Stimulated activated CD4-positive, alpha-beta T cell treated with anti-CD3 and anti-CD28 coated beads, Interleukin-12 subunit alpha, Interleukin-12 subunit beta, amount 100 ng/mL, for 24 hours (primary cell): ENCODE measurements around the gene CFAP58.
"Not testable (repeated sequence)": the region's sequence is repeated elsewhere in the genome, so short reads cannot be mapped to it uniquely, and the experiment has no call there.

Experiments used
- DNase-seq, 2 experiments: peaks; one replicate each; pipeline ENCODE4 v3.0.0-alpha.2; 2020; ENCODE audit warnings: low read depth in 2 of 2

The CFAP58 gene

GRCh38 chr10:104433669-104434068, 80.0 kb downstream of the CFAP58 start:
- no peak for DNase-seq

- DNase-seq, result no peak
Observed at GRCh38 chr10:104434601-104435000, 81.0 kb downstream of the CFAP58 start.

GRCh38 chr10:104435822-104436221, 82.2 kb downstream of the CFAP58 start:
- no peak for DNase-seq

DNA sequence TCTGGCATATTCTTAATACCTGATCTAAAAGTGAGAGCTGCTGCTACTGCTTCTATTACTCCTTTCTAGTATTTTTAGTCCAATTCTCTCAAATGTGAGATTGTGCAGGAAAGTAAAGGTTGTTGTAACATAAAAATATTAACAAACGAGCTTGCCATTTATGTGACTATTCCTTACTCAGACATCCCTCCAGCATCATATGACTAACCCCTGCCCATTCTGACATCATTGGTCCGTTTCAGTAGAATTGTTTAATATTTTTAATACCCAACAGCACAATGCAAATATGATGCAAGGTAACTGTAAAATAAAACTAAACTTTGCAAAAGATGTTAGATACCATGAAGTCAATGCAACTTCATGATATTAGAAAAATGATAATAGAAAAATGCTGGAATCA, 83.6 kb downstream of the CFAP58 start:
- DNase-seq, result no peak

GRCh38 chr10:104440221-104440620, 86.6 kb downstream of the CFAP58 start:
- no peak for DNase-seq

DNA sequence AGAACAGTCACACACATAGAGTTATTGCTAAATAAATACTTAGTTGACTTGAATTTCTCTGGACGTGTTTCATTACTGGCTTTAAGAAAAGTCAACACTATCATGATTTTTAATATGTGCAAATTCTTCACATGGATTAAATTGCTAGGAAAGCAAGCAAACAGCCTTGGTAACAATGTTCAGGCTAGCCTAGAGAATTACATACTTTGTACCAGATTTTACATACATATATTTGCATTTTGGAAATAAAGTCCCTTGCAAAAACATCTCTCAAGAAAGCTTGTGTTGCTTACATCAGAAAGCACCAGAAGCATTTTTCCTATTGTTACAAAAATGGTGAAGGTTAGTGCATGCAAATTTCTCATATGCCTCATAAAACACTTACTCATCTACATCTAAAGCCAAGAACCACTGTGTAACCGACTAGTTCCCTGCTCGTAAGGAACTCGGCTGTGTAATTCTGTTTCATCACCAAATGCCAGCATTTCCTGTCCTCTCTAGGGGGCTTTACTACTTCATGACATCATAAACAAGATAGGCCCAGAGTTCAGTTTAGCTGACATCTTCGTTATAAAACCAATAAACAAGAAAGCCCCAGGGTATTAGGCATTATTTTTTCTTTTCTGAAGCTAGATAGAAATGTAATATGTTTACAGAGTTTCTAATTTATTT, 87.8 kb downstream of the CFAP58 start:
- no peak for DNase-seq

DNA sequence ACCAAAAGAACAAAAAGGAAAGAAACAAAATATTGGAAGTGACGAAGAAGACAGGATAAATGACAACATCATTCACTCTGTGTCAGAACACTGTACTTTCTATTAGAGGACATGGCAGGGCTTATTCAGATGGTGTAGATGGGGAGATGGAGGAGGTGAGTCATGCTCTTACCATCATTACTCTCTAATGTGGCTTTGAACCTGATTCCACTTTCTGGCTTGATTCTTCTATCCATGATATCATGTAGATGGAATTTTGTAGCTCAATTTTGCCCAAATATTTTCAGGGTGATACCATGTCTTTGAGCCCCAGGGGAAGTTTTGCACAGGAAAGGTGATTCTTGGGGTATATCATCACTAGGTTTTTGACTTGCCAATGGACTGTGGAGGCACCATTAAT, 91.7 kb downstream of the CFAP58 start:
- no peak for DNase-seq

DNA sequence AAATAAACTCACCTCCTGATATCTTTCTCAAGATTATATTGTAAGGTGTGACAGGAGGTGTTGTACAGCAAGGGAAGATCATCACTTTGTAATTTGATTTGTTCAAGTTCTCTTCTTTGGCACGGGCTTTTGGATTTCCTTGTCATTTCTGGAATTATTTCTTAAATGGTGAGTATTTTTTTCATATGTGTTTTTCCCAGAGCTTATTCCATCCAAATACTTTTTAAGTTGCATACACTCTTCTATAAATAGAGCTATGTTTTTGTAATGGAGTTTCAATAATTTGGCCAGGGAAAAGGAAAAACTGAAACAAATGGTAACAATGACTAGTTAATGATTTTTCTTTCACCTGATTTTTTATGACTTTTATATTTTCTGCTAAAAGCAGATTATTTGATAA, 92.5 kb downstream of the CFAP58 start:
- no peak for DNase-seq

DNA sequence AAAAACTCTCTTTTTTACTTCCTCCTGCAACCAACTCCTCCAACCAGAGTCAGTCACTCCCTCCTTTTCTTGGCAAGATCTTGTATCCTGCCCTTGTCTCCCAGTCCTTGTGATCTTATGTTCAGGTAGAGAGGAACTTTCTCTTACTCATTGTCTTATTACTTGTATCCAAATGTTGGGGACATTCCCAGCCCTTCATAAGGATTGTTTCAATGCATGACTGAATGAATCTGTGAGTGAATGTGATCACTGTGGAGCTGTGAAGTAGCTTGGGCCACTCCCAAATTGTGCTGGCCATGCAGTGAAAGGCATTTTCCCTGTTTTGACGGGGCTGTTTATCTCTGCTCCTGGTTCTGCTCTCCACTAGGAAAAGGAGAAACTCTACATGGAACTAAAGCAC, 93.7 kb downstream of the CFAP58 start:
- DNase-seq, result no peak

GRCh38 chr10:104447906-104448305, 94.3 kb downstream of the CFAP58 start:
- no peak for DNase-seq

DNA sequence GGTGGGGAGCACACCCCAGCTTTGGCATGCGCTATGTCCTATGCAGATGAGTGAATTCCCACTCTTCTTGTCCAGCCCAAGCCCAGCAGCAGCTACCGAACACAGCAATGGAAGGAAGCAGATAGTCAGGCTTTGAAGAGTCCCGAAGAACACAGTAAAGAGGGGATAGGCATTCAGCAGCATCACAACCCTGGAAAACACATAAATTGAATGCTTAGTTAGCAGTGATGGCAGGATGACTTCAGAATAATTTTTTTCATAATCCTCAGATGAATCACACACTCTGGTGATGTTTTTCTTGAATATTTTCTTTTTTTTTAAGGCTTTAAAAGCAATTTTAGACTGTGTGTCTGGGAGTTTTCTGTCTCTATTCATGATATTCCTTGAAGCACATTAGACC, 95.8 kb downstream of the CFAP58 start:
- DNase-seq, result no peak

DNA sequence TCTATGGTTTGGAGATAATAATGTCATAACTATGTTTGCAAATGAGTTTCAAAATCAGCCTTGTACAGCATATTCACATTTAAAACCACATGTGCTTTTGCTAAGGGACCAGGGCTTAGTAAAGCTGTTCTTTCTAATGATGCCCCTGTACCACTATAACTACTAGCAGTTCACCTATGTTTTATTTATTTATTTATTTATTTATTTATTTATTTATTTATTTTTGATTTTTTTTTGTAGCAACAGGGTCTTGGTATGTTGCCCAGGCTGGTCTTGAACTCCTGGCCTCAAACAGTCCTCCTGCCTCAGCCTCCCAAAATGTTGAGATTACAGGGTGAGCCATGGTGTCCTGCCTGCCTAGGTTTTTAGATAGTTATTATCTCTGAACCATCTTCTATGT, 96.9 kb downstream of the CFAP58 start:
- no peak for DNase-seq

DNA sequence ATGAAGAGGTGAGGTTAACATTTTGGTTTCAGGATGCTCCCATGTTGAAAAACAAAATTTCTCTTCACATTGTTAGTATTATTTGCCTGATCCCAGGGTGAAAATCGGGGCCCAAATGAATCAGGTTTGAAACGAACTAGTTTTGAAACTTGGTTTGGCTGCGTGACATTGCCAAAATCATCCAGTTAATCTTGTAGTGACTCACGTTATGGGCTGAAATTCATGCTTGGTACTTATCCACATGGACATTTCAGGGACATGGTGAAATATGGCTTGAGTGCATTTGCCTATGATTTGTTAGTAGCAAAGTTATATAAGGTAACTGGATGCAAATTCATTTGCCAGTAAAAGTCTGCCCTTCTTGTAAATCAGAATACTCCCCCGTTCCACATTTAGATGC, 97.3 kb downstream of the CFAP58 start:
- DNase-seq, result no peak

- no peak for DNase-seq
Observed at GRCh38 chr10:104452977-104453376, 99.3 kb downstream of the CFAP58 start.

DNA sequence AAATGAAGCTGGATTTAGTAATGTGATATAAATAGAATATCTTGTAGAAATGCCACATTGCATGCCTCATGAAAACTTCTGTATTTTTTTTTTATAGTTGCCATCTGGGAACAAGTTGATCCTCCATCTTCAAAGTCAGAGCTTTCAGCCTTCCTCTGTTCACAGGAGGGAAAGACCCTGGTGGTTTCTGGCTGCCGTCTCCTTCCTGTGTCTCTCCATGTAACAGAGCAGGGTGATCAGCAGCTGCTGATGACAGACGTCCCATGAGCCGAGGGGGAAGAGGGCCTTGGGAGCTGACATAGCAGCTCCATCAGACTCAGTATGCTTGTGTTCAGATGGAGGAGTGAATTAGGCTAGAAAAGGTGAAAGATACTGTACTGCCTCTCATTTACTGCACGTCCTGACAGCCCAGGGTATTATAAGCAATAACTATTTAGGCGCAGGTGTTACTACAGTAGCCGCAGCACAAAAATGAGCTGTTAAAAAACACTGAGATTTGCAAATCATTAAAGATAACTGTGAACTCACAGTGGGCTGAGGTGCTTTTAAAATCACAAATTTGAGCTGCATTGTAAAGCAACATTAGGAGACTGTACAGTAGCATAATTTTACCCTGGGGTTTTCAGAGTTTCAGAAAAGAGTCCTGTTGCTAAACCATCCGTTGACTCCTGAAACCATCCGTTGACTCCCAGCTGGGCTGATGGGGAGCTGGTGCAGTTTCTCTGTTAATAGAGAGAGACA, 103.3 kb downstream of the CFAP58 start:
- no peak for DNase-seq

GRCh38 chr10:104457543-104457828, 103.9 kb downstream of the CFAP58 start:
- no peak for DNase-seq

DNA sequence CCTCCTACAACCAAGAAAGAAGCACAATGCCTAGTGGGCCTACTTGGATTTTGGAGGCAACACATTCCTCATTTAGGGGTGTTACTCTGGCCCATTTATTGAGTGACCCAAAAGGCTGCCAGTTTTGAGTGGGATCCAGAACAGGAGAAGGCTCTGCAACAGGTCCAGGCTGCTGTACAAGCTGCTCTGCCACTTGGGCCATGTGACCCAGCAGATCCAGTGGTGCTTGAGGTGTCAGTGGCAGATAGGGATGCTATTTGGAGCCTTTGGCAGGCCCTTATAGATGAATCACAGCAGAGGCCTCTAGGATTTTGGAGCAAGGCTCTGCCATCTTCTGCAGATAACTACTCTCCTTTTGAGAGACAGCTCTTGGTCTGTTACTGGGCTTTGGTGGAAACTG, 111.9 kb downstream of the CFAP58 start:
- DNase-seq, result not testable (repeated sequence)

DNA sequence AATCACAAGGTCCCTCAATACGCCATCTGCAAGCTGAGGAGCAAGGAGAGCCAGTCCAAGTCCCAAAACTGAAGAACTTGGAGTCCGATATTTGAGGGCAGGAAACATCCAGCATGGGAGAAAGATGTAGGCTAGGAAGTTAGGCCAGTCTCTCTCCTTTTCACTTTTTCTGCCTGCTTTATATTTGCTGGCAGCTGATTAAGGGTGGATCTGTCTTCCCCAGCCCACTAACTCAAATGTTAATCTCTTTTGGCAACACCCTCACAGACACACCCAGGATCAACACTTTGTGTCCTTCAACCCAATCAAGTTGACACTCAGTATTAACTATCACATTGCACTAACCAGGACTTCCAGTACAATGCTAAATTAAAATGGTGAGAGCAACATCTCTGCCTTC, 115.2 kb downstream of the CFAP58 start:
- not testable (repeated sequence) for DNase-seq

- DNase-seq, result no peak
Observed at GRCh38 chr10:104472505-104472904, 118.9 kb downstream of the CFAP58 start.

GRCh38 chr10:104472957-104473745, 119.5 kb downstream of the CFAP58 start:
- DNase-seq, result no peak

DNA sequence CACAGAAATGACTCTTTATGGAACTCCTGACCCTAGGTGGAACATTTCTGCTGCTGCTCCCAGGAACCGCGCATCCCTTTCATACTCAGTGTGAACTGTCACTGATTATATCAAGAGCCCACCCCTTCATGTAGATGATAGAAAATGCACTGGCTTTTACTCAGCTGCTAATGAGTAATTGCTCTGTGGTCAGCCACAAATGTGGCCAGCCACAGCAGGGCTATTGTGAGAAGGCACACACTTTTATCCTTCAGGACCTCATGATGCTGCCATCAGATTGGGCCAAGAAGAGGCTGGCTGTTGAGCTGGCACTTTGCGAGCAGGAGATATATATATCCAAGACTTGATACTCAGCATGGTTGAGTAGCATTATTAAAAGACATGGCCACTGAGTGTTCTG, 124.7 kb downstream of the CFAP58 start:
- no peak for DNase-seq

- DNase-seq, result no peak
Observed at GRCh38 chr10:104479906-104480593, 126.4 kb downstream of the CFAP58 start.
